GM12878 (cell line): ENCODE results near the gene GRIK5. TPM values are rescaled to one million over a fixed set of nuclear protein-coding genes. Genes with fewer than 3 reads are reported as not detected.

Experiments used
- ATF2 ChIP-seq: IDR thresholded peaks from 2 replicates; pipeline ENCODE4 v1.6.1; 2012; ENCODE audit warnings: low read length, inconsistent platforms
- BCL3 ChIP-seq: IDR thresholded peaks from 2 replicates; pipeline ENCODE4 v1.6.1; 2011; ENCODE audit warnings: borderline replicate concordance, low read depth, mild to moderate bottlenecking, moderate library complexity, low read length; ENCODE audit not compliant: insufficient read depth, poor library complexity, severe bottlenecking
- CBX3 ChIP-seq: fragments of 200-600 bp; sonication (generic); IDR thresholded peaks from 2 replicates; pipeline ENCODE4 v1.6.1; 2016; ENCODE audit warnings: low read depth, borderline replicate concordance
- CTCF ChIP-seq, 3 experiments: IDR thresholded peaks in 2 of 3; conservative IDR thresholded peaks in 1 of 3; 2 replicates each; pipeline ENCODE4 v1.5.1; 2011; ENCODE audit warnings: low read depth in 3 of 3, low read length in 3 of 3, mild to moderate bottlenecking in 3 of 3, control low read depth in 2 of 3, moderate library complexity in 2 of 3, inconsistent platforms in 1 of 3, mixed read lengths in 1 of 3; ENCODE audit not compliant: control insufficient read depth in 2 of 3, insufficient read depth in 1 of 3; ENCODE audit errors: extremely low read depth in 1 of 3
- KDM1A ChIP-seq: fragments of 200-600 bp; sonication (generic); IDR thresholded peaks from 2 replicates; pipeline ENCODE4 v1.6.1; 2016; ENCODE audit warnings: borderline replicate concordance
- PAX8 ChIP-seq: fragments of 450-650 bp; IDR thresholded peaks from 2 replicates; pipeline ENCODE4 v1.6.1; 2017; ENCODE audit warnings: mild to moderate bottlenecking, moderate library complexity
- PKNOX1 ChIP-seq: fragments of 450-650 bp; IDR thresholded peaks from 2 replicates; pipeline ENCODE4 v1.6.1; 2016; ENCODE audit warnings: mild to moderate bottlenecking
- RB1 ChIP-seq: fragments of 450-650 bp; formaldehyde crosslinking; IDR thresholded peaks from 2 replicates; pipeline ENCODE4 v1.6.1; 2017; ENCODE audit warnings: mild to moderate bottlenecking, borderline replicate concordance
- RBBP5 ChIP-seq: fragments of 200-600 bp; sonication (generic); conservative IDR thresholded peaks from 2 replicates; pipeline ENCODE4 v1.6.1; 2016
- SIX5 ChIP-seq: IDR thresholded peaks from 2 replicates; pipeline ENCODE4 v1.6.1; 2011; ENCODE audit warnings: mild to moderate bottlenecking, low read depth, low read length, moderate library complexity; ENCODE audit not compliant: severe bottlenecking
- ZBTB40 ChIP-seq: fragments of 450-650 bp; IDR thresholded peaks from 2 replicates; pipeline ENCODE4 v1.6.1; 2016; ENCODE audit warnings: mild to moderate bottlenecking, moderate library complexity, borderline replicate concordance
- ZNF217 ChIP-seq: fragments of 450-650 bp; IDR thresholded peaks from 2 replicates; pipeline ENCODE4 v1.6.1; 2017; ENCODE audit warnings: antibody characterized with exemption, mild to moderate bottlenecking
- polyA plus RNA-seq, 11 experiments: library from polyadenylated mRNA; depleted of rRNA in 4 of 11; unstranded in 6 of 11; stranded (reverse) in 5 of 11; fragments of >200 nt; fragmentation: Nextera tagmentation in 4 of 11; fragmentation: Illumina TruSeq in 1 of 11; extraction: Ambion mirVana in 4 of 11; extraction: Trizol in 1 of 11; gene quantifications; 1 replicate in 1 of 11; 2 replicates in 10 of 11; pipeline versions ENCODE4 v1.2.1 to v1.2.3, GENCODE V29; 2011 to 2016; ENCODE audit warnings: inconsistent platforms in 2 of 11, missing spikeins in 2 of 11, low read depth in 1 of 11
- total RNA-seq, 4 experiments: library from RNA; depleted of rRNA in 3 of 4; stranded (reverse); fragments of >200 nt in 3 of 4; fragmentation: Illumina TruSeq in 1 of 4; extraction: Trizol in 1 of 4; gene quantifications; 2 replicates each; pipeline versions ENCODE4 v1.2.1 to v1.2.3, GENCODE V29; 2013 to 2021

Gene GRIK5
- total and polyA plus RNA-seq, 10 of the 15 experiments (the other 5 are each of a cell fraction or from before 2014, with no cell fraction given) = 0.03 to 0.23 (median 0.07) TPM; not detected in 3

- TF ChIP-seq BCL3 = no peak
- TF ChIP-seq ZBTB40 = no peak
- TF ChIP-seq SIX5 = no peak
- no peak for TF ChIP-seq RBBP5
- TF ChIP-seq ZNF217 = no peak
- no peak for TF ChIP-seq PAX8
- peak; percentile 100; a peak in 5 of 6 replicates for TF ChIP-seq CTCF (IDR thresholded peaks at IDR 0.05 in 2 of 3, conservative IDR thresholded peaks at IDR 0.05 in 1 of 3; ENCODE audit: control insufficient read depth in 2 of 3, extremely low read depth in 1 of 3, insufficient read depth in 1 of 3, low read depth in 3 of 3, low read length in 3 of 3)
- TF ChIP-seq ATF2 = no peak
- TF ChIP-seq CBX3 = no peak
- TF ChIP-seq PKNOX1 = no peak
- peak; percentile 83; the same call in 1 of the 2 replicates for TF ChIP-seq RB1
- TF ChIP-seq KDM1A = no peak
These were observed 38.8 kb upstream of the GRIK5 start (continued) for GRCh38 chr19:42108527-42109389.
